DLD1 (cell line): ENCODE measurements around the gene TXNIP.

Experiments
- in situ Hi-C: cut with HindIII; loops from 2 replicates; pipeline ENCODE4 v1.10.0; 2017; ENCODE audit warnings: low sequenced_read_pairs

TXNIP gene

GRCh38 chr1:145964328-145965118, 31.9 kb downstream of the TXNIP start, which contains the start of the genes ANKRD34A and POLR3GL:
ANKRD34A (minus strand) TSS chr1:145964575; CDS start chr1:145961759, 2,816 bp downstream.
POLR3GL (plus strand) TSS chr1:145964690; CDS start chr1:145974866, 10,176 bp downstream.
- in situ Hi-C loops: loop anchor here (5.0 kb wide), 1 partner anchor 107 kb away; the partner anchor contains the start of gene PIAS3

- in situ Hi-C loops: loop anchor here (5.0 kb wide), 1 partner anchor 106 kb away; the partner anchor contains the start of gene PIAS3
These were observed 32.9 kb downstream of the TXNIP start for GRCh38 chr1:145963265-145964019.

GRCh38 chr1:145962157-145963102, 33.9 kb downstream of the TXNIP start:
- in situ Hi-C loops: loop anchor here (5.0 kb wide), 1 partner anchor 105 kb away; the partner anchor contains the start of gene PIAS3

GRCh38 chr1:145961425-145962156, 34.8 kb downstream of the TXNIP start:
- in situ Hi-C loops: loop anchor here (5.0 kb wide), 1 partner anchor 104 kb away; the partner anchor contains the start of gene PIAS3

GRCh38 chr1:145961109-145961424, 35.3 kb downstream of the TXNIP start:
- in situ Hi-C loops: loop anchor here (5.0 kb wide), 1 partner anchor 104 kb away; the partner anchor contains the start of gene PIAS3

GRCh38 chr1:145960468-145961108, 35.8 kb downstream of the TXNIP start:
- in situ Hi-C loops: loop anchor here (5.0 kb wide), 1 partner anchor 103 kb away; the partner anchor contains the start of gene PIAS3

- in situ Hi-C loops: loop anchor here (5.0 kb wide), 1 partner anchor 103 kb away; the partner anchor contains the start of gene PIAS3
These were observed 36.4 kb downstream of the TXNIP start for GRCh38 chr1:145959957-145960467.

- in situ Hi-C loops: no loop called here
These were observed 37.0 kb downstream of the TXNIP start for GRCh38 chr1:145959333-145959732.

- in situ Hi-C loops: no loop called here
These were observed 37.6 kb downstream of the TXNIP start for GRCh38 chr1:145958734-145959133.

GRCh38 chr1:145957443-145958319, 38.7 kb downstream of the TXNIP start, which contains the start of gene LIX1L:
LIX1L (minus strand) TSS chr1:145958017; CDS start chr1:145957927, 90 bp downstream.
- in situ Hi-C loops: no loop called here

GRCh38 chr1:145956781-145957442, 39.5 kb downstream of the TXNIP start:
- in situ Hi-C loops: no loop called here

- in situ Hi-C loops: no loop called here
These were observed 40.0 kb downstream of the TXNIP start for GRCh38 chr1:145956361-145956760.

- in situ Hi-C loops: no loop called here
These were observed 40.9 kb downstream of the TXNIP start for GRCh38 chr1:145955436-145955835.

GRCh38 chr1:145953861-145954260, 42.5 kb downstream of the TXNIP start:
- in situ Hi-C loops: no loop called here

GRCh38 chr1:145952903-145953302, 43.5 kb downstream of the TXNIP start:
- in situ Hi-C loops: no loop called here

- in situ Hi-C loops: no loop called here
These were observed 44.9 kb downstream of the TXNIP start for GRCh38 chr1:145951526-145951925.

- in situ Hi-C loops: no loop called here
These were observed 47.2 kb downstream of the TXNIP start for GRCh38 chr1:145949219-145949618.
